Thoracic aorta (tissue), 2 donors: ENCODE results near the gene ADCY2. TPM values are rescaled to one million over a fixed set of nuclear protein-coding genes. Genes with fewer than 3 reads are reported as not detected.

Source experiments
- ATAC-seq: fragments of 150-250 bp; one replicate; pipeline ENCODE4 v1.8.0; 2017; ENCODE audit warnings: low read depth; ENCODE audit not compliant: insufficient number of reproducible peaks, low FRiP score
- DNase-seq: peaks from one replicate; pipeline ENCODE4 v3.0.0-alpha.2; 2020; ENCODE audit warnings: low spot score
- H3K27ac ChIP-seq, 2 donors: fragments of 200-600 bp; sonication (generic); 1 replicate in 1 of 2; 2 replicates in 1 of 2; pipeline ENCODE4 v1.5.1; 2016; ENCODE audit warnings: mild to moderate bottlenecking in 2 of 2, moderate library complexity in 2 of 2
- H3K27me3 ChIP-seq: fragments of 200-600 bp; sonication (generic); replicated peaks from 2 replicates; pipeline ENCODE4 v1.6.0; 2016; ENCODE audit warnings: mild to moderate bottlenecking; ENCODE audit not compliant: insufficient read depth
- H3K36me3 ChIP-seq: fragments of 200-600 bp; sonication (generic); one replicate; pipeline ENCODE4 v1.5.1; 2016
- H3K4me1 ChIP-seq, 2 donors: fragments of 200-600 bp; sonication (generic); 1 replicate in 1 of 2; 2 replicates in 1 of 2; pipeline versions ENCODE4 v1.5.1 to v1.6.0; 2016; ENCODE audit warnings: low read depth in 2 of 2, mild to moderate bottlenecking in 1 of 2; ENCODE audit not compliant: control insufficient read depth in 1 of 2
- H3K4me3 ChIP-seq: fragments of 200-600 bp; sonication (generic); 2 replicates; pipeline ENCODE4 v1.5.1; 2016; ENCODE audit warnings: mild to moderate bottlenecking
- H3K9me3 ChIP-seq: fragments of 200-600 bp; sonication (generic); 2 replicates; pipeline ENCODE4 v1.5.1; 2016
- total RNA-seq, 2 donors: library from RNA; depleted of rRNA; stranded (reverse); fragments of >200 nt; gene quantifications; one replicate each; pipeline versions ENCODE4 v1.1.0 to v1.2.3, GENCODE V29; 2016
- TF ChIP-seq, protein P1 (sequence below): fragments of 200-600 bp; sonication (generic); IDR thresholded peaks from one replicate; pipeline ENCODE4 v1.5.1; 2019; ENCODE audit warnings: antibody characterized with exemption

Gene ADCY2
- total RNA-seq, 2 donors from 2014 or later, result 5.0 to 14.8 TPM

DNA sequence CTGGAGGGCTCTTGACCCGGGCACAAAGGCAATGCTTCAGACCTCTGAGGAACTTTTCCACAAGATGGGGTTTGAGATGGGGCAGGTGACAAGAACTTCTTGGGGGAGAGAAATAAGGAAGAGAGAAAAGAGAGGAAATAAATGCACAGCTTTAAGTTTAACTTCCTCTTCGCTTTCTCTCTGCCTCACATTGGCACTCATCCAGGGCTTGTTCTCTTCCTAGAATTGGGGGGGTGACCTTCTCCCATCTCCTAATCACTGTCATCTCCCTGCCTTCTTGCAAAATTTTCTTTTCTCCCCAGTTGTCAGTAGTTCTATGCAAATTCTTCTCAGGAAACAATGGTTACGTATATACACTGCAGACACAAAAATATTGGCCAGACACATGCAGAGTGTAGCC is 19.1 kb upstream of the ADCY2 start:
- Histone ChIP-seq H3K9me3 (no peaks in the 10 kb centered on the region), H3K36me3 (no peaks in the 10 kb centered on the region), H3K27me3 (no peaks in the 10 kb centered on the region), H3K27ac (no peak overlapping the region), H3K4me1 (no peaks in the 10 kb centered on the region), H3K4me3 (no peak overlapping the region)
- DNase-seq, result no peak
- TF ChIP-seq, protein P1, sequence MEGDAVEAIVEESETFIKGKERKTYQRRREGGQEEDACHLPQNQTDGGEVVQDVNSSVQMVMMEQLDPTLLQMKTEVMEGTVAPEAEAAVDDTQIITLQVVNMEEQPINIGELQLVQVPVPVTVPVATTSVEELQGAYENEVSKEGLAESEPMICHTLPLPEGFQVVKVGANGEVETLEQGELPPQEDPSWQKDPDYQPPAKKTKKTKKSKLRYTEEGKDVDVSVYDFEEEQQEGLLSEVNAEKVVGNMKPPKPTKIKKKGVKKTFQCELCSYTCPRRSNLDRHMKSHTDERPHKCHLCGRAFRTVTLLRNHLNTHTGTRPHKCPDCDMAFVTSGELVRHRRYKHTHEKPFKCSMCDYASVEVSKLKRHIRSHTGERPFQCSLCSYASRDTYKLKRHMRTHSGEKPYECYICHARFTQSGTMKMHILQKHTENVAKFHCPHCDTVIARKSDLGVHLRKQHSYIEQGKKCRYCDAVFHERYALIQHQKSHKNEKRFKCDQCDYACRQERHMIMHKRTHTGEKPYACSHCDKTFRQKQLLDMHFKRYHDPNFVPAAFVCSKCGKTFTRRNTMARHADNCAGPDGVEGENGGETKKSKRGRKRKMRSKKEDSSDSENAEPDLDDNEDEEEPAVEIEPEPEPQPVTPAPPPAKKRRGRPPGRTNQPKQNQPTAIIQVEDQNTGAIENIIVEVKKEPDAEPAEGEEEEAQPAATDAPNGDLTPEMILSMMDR, result no peak
- ATAC-seq, result no peak

DNA sequence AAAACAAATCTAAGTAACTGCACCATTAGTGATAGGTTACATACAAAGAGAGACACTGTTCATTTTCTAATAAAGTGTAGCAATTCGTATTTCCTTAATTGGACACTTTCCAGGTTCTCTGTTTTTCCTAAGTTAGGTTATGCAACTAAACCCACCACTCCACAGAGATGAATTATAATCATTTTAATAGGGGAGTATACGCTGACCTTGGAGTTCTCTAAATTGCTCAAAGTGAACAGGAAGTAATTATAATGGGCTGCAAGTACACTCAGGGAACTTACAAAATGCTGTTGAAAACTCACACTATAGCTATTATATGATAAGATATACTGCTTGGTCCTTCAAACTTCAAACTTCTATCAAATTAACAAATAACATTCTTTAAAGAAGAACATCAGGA is 18.2 kb upstream of the ADCY2 start:
- Histone ChIP-seq H3K4me1 (no peaks in the 10 kb centered on the region), H3K4me3 (no peak overlapping the region), H3K9me3 (no peaks in the 10 kb centered on the region), H3K27me3 (no peaks in the 10 kb centered on the region), H3K36me3 (no peaks in the 10 kb centered on the region), H3K27ac (no peak overlapping the region)
- ATAC-seq (no peak), DNase-seq (no peak)
- TF ChIP-seq, protein P1, result no peak

DNA sequence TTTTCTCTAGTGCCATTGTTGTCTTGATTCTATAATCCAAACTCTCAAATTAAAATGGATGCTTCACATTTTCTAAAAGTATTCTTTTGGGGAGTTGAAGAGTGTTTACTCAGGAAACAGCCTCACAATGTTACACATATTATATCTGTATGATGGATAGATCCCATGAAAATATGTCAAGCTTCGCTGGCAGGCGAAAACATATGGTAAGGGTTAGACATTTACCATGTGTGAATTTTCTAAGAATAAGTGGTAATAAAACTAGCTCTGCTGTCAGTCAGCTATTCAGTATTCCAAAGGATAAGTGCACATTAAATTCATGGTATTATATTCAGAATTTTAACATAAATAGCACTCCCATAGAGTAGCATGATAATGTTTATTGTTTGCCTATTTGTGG is 13.3 kb upstream of the ADCY2 start:
- DNase-seq, result no peak
- H3K36me3 ChIP-seq, result no peaks in the 10 kb centered on the region
- no peaks in the 10 kb centered on the region for H3K27me3 ChIP-seq
- no peak overlapping the region for H3K27ac ChIP-seq
- no peak for ATAC-seq
- H3K4me1 ChIP-seq, result no peaks in the 10 kb centered on the region
- TF ChIP-seq, protein P1, result no peak
- no peaks in the 10 kb centered on the region for H3K9me3 ChIP-seq
- no peak overlapping the region for H3K4me3 ChIP-seq

DNA sequence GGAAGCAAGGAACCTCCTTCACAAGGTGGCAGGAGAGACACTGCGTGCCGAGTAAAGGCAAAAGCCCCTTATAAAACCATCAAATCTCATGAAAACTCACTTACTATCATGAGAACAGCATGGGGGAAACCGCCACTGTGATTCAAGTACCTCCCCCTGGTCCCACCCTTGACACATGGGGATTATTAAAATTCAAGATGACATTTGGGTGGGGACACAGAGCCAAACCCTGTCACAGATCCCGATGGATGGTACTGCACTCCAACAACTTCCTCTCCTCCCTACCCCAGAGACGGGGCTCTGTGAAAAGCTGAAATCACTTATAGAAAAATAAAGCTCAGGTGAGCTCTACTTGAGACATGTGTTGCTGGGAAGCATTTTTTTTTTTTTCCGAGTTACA is 10.3 kb upstream of the ADCY2 start:
- ATAC-seq, result no peak

DNA sequence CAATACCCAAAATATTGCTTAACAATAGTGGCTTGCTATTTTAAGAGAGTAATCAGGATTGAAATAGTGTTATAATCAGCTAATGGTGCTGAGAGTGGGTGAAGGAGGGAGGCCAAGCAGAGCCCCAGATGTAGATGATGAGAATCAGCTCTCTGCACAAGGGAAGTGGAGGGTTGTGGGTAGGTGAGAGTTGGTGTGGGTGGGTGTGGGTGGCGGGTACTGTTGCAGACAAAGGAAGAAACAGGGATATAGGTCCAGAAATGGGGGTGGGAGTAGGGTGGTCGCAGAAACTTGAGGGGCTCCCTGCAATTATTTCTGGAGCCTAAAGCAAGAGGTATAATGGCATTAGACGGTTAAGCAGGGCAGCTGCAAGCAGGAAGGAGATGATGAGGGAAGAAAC is 7.4 kb upstream of the ADCY2 start:
- ATAC-seq (no peak), DNase-seq (no peak)
- Histone ChIP-seq H3K36me3 (no peaks in the 10 kb centered on the region), H3K4me1 (no peaks in the 10 kb centered on the region), H3K27me3 (no peaks in the 10 kb centered on the region), H3K4me3 (no peak overlapping the region), H3K27ac (no peak overlapping the region), H3K9me3 (no peaks in the 10 kb centered on the region)
- TF ChIP-seq, protein P1, result no peak

More for the DNA sequence above, 10.3 kb upstream of the ADCY2 start:
- H3K9me3 ChIP-seq, result no peaks in the 10 kb centered on the region
- no peaks in the 10 kb centered on the region for H3K36me3 ChIP-seq
- H3K4me3 ChIP-seq, result no peak overlapping the region
- H3K27me3 ChIP-seq, result no peaks in the 10 kb centered on the region
- no peak overlapping the region for H3K27ac ChIP-seq
- TF ChIP-seq, protein P1, result no peak
- DNase-seq, result no peak
- H3K4me1 ChIP-seq, result no peaks in the 10 kb centered on the region
